NCI-H2171 (cell line): Measurements from ENCODE around the gene KCNN1.
"Not testable (repeated sequence)": the region's sequence is repeated elsewhere in the genome, so short reads cannot be mapped to it uniquely, and the experiment has no call there.

Experiments
- DNase-seq: peaks from one replicate; lab custom pipeline; 2025; lab: John Stamatoyannopoulos, UW

KCNN1 gene

DNA sequence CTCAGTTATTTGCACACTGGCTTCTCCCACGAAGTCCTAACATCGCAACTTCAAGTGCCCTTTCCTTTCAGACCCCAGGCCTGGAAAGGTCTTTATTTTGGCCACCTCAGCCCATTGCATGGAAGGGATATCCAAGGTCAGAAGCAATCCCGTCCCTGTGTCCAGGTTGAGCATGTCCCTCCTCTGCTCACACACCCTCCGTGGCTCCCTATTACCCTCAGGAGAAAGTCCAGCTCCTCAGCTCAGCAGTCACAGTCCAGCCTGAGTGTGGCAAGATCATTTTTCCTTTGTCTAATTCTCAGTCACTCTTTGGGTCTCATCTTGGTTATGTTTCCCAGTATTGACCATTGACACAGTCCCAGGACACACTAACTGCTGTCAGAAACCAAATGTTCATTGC lies 60.2 kb downstream of the KCNN1 start:
- DNase-seq: no peak

DNA sequence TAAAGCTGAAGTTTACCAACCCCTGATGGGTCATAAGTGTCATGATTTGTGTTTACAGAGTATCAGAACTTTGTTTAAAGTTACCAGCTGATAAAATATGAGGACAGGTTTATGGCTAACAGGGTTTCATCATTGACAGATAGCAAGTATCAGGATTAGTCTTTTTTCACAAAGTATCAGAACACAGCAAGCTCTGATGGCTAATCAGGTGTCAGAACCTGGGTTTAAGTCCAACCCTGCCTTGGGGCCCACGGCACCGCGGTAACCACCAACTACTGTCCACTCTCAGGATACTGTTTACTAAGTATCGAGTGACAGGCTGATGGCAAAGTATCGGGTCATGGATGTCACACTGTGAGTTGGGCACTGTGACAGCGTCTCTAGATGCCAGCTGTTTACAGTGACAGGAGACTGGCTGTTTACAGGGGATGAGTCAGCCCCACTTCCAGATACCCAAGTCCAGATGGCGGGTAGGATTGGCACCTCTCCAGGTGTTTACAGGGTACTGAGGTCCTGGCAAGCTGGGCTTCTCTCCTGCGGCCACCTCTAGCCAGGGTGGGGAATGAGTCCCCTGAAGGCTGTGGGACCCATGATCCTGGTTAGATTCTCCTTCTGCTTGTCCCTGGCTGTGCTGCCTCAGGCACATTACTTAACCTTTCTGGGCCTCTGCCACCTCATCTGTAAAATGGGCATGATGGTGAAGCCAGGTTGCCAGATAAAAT lies 62.9 kb downstream of the KCNN1 start:
- peak; percentile 87 for DNase-seq

DNA sequence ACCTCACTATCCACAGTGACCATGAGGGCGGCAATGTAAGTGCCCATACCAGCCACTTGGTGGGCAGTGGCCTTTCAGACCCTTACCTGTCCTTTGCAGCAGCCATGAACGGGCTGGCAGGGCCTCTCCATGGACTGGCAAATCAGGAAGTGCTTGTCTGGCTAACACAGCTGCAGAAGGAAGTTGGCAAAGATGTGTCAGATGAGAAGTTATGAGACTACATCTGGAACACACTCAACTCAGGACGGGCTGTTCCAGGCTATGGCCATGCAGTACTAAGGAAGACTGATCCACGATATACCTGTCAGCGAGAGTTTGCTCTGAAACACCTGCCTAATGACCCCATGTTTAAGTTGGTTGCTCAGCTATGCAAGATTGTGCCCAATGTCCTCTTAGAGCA lies 64.5 kb downstream of the KCNN1 start:
- not testable (repeated sequence) for DNase-seq

GRCh38 chr19:18032102-18032501 lies 65.2 kb downstream of the KCNN1 start:
- DNase-seq: not testable (repeated sequence)

DNA sequence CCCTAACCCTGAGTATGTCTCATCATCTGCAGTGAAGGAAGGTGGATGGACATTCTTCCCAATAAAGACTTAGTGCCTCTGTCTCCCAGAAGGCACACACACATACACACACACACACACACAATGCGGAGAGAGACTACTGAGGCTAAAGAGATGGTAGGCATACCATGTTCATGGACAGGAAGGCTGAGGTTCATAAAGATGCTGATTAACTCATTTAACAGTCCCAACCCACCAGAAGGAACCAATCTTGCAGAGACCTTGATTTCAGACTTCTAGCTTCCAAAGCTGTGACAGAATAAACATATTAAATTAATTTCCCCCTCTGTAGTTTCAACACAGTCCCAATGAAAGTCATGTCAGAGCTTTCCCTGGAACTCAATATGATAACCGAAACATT lies 74.1 kb downstream of the KCNN1 start:
- DNase-seq: no peak

DNA sequence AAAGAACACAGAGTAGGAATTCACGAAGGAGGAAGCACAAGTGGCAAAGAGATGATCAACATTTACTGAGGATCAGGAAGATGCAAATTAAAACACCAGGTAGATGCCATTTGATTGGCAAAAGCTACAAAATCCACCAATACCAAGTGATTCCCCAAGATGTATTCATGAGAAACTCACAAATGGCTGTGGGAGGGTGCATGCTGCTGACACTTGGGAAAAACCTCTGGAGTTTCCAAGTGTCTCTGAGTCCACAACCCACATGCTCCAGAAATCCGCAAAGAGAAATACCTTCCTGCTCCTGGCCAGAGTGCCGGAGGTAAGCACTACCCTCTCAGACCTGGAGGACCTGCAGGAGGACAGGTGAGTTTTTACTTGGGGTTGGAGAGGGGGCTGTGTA lies 76.8 kb downstream of the KCNN1 start:
- DNase-seq: no peak

DNA sequence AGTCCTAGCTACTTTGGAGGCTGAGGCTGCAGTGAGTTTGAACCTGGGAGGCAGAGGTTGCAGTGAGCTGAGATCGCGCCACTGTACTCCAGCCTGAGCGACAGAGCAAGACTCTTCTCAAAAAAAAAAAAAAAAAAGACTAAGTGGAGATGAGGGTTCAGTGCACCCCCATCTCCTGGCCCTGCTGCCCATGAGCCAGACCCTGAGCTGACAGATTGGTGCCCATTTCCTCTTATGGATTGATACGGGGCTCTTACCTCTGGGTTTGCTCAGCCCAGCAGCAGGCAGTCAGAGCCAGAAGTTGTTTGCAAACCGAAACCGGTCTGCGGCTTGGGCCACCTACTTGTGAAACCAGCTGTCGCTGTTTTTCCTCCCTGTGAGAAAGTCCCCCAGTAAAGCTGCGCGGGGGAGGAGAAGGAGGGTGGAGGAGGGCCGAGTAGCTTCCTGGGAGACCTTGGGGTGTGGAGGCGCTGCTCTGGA lies 78.0 kb downstream of the KCNN1 start:
- DNase-seq: peak; percentile 96

DNA sequence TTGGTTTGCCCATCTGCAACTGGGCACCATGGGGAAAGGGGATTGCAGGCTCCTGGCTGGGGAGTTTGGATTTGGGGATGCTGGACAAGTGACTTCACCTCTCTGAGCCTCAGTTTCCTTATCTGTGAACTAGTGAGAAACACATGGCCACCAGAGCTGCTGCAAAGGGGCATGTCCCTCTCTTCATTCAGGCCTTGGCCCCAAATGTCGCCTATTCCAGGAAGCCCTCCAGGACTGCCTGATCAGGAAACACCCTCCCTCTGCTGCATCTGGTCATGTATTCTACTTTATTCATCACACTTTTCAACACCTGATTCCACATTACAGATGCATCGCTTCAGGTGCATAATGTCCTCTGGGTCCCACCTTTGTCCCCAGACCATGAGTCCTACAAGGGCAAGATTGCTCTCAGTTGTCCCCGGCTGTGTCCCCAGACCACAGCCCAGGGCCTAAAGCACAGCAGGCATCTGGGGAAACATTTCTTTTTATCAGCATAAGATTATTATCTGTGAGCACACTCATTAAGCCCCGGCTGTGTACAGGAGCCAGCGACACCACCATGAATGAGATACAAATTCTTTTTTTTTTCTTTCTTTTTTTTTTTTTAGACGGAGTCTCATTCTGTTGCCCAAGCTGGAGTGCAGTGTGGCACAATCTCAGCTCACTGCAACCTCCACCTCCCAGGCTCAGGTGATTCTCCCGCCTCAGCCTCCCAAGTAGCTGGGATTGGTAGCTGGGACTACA lies 78.6 kb downstream of the KCNN1 start:
- peak; percentile 42 for DNase-seq

GRCh38 chr19:18046059-18046718 lies 79.3 kb downstream of the KCNN1 start:
- DNase-seq: peak; percentile 38

DNA sequence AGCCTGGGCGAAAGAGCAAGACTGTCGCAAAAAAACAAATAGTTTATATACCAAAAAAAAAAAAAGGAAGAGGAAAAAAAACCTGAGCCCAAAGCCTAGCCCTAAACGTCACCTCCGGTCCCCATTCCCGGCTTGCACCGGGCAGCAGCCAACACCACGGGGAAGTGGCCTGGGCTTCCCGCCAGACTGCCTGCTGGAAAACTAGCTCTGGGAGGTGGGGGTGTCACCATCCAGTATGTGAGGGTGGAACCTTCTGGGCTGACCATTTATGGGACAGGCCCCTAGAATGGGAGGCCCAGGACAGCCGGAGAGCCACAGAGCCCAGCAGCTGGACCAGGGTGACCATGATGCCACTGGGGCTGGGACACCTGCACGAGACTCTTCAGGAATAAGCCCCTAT lies 82.5 kb downstream of the KCNN1 start:
- DNase-seq: no peak
